GM23248 (cell line): Measurements from ENCODE around the gene PLCB4.

Experiments
- EZH2 ChIP-seq: fragments of 200-600 bp; sonication (generic); IDR thresholded peaks from 2 replicates; pipeline ENCODE4 v1.6.1; 2018; ENCODE audit warnings: antibody characterized with exemption, mild to moderate bottlenecking; ENCODE audit not compliant: insufficient read depth, poor library complexity, severe bottlenecking
- EZH2phosphoT487 ChIP-seq: fragments of 200-600 bp; sonication (generic); IDR thresholded peaks from 2 replicates; pipeline ENCODE4 v1.6.1; 2018; ENCODE audit warnings: antibody characterized with exemption, moderate library complexity, mild to moderate bottlenecking, low read depth; ENCODE audit not compliant: insufficient read depth

DNA sequence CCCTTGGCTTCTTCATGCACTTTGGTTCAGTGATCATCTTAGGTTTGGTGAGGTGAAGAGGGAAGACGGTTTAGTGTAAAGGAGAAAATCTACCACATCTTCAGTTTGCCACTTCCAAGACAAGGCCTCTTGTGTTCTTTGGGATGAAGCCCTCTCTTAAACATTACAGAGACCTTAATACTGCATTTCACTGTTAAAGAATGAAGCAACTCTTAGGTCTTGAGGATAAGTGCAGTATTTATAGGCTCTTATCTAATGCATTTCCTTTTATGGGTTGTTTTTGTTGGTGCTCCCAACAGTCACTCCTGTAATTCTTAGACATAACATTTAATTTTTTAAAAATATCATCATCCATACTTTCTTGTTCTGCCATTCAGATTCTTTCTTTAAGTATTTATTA, 305.6 kb downstream of the PLCB4 start:
- TF ChIP-seq EZH2 (no peak), EZH2phosphoT487 (no peak)
